SU-DHL-6 (cell line): ENCODE results near the gene GINS1.

Source experiments
- CTCF ChIP-seq: fragments of 200-600 bp; sonication (generic); IDR thresholded peaks from one replicate; pipeline ENCODE4 v1.5.1; 2017; ENCODE audit warnings: antibody characterized with exemption, mild to moderate bottlenecking, low read length, moderate library complexity; ENCODE audit not compliant: insufficient read depth, poor library complexity, severe bottlenecking
- EZH2phosphoT487 ChIP-seq: fragments of 200-600 bp; sonication (generic), shearing (Covaris generic); conservative IDR thresholded peaks from 2 replicates; pipeline ENCODE4 v1.6.1; 2018; ENCODE audit warnings: mild to moderate bottlenecking, antibody characterized with exemption, low read length, moderate library complexity, mixed read lengths

- no peak for TF ChIP-seq CTCF
- no peak for TF ChIP-seq EZH2phosphoT487
Measured at GRCh38 chr20:25490656-25491445, 83.4 kb downstream of the GINS1 start.
